ENCODE results near the gene ATG4D.
A peak's percentile ranks its signal among the peaks of the same experiment; 100 is the strongest.

ATG4D gene

DNA sequence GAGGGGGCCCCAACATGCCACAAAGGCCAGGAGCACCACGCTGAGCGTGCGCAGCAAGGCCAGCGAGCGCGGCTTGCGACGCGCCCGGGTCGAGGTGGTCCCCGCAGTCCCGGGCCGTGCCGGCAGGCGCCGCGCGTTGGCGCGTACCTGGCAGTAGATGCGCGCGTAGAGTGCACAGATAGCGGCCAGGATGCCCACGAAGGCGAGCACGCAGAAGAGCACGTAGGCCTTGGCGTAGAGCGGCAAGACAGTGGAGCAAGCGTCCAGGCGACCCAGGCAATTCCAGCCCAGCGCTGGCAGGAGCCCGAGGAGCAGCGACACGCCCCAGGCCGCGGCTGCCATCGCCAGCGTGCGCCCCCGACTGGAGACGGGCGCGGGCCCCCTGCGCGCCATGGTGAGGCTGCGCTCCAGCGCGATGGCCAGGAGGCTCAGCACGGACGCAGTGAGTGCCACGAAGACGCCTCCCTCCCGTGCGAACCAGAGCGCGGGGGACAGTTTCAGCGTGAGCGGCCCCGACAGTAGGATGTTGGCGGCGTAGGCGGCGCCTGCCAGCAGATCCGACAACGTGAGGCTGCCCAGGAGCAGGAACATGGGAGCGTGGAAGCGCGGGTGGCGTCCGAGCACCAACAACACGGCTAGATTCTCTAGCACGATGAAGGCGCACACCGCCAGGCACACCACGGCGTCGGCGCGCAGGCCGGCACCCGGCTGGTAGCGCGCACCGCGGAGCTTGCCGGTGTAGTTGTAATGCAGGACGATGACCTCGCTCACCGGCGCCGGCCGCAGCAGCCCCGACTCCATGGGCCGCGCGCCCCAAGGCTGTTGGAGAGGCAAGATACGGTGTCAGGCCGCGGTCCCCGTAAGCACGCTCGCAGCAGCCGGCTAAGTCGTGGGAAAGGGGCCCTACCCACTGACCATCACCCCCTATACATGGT lies 29.2 kb upstream of the ATG4D start:
- TF ChIP-seq, protein P1, sequence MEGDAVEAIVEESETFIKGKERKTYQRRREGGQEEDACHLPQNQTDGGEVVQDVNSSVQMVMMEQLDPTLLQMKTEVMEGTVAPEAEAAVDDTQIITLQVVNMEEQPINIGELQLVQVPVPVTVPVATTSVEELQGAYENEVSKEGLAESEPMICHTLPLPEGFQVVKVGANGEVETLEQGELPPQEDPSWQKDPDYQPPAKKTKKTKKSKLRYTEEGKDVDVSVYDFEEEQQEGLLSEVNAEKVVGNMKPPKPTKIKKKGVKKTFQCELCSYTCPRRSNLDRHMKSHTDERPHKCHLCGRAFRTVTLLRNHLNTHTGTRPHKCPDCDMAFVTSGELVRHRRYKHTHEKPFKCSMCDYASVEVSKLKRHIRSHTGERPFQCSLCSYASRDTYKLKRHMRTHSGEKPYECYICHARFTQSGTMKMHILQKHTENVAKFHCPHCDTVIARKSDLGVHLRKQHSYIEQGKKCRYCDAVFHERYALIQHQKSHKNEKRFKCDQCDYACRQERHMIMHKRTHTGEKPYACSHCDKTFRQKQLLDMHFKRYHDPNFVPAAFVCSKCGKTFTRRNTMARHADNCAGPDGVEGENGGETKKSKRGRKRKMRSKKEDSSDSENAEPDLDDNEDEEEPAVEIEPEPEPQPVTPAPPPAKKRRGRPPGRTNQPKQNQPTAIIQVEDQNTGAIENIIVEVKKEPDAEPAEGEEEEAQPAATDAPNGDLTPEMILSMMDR (IDR thresholded peaks at IDR 0.05; ENCODE audit: borderline replicate concordance, insufficient read depth, low read depth, low read length) = peak; percentile 10; the same call in 1 of the 2 replicates

GRCh38 chr19:10516064-10516385 lies 27.7 kb upstream of the ATG4D start:
- TF ChIP-seq, protein P1 (IDR thresholded peaks at IDR 0.05; ENCODE audit: borderline replicate concordance, insufficient read depth, low read depth, low read length) = no peak
- no peak overlapping the region for H3K4me3 ChIP-seq (ENCODE audit: low read depth, low read length)

More for the DNA sequence above, 29.2 kb upstream of the ATG4D start:
- no peak overlapping the region for H3K4me3 ChIP-seq (ENCODE audit: low read depth, low read length)

GRCh38 chr19:10516671-10517286 lies 26.9 kb upstream of the ATG4D start:
- no peak overlapping the region for H3K4me3 ChIP-seq (ENCODE audit: low read depth, low read length)
- TF ChIP-seq, protein P1 (IDR thresholded peaks at IDR 0.05; ENCODE audit: borderline replicate concordance, insufficient read depth, low read depth, low read length) = no peak

DNA sequence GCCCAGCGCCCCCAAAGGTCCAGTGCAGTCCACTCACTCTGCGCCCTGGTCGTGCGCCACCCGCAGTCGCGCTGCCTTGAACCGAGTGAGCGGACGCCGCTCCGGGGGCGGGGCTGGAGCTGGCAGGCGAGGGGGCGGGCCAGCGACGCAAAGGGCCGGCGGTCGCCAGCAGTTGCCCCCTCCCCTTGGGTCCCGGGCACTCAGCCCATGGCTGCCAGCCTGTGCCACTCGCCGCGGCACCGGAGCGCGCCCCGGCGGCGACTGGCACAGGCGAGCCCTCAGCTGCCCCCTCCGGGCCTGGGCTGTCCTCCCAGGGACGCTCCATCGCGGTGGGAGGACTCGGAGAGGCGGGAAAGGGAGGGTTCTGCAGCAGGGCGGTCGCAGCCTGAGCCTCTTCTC lies 26.3 kb upstream of the ATG4D start, which contains the start of gene S1PR5:
S1PR5 (minus strand) TSS at position 87 of the 399 bp plus-strand sequence. CDS start 2,436 bp downstream, outside the sequence.
- TF ChIP-seq, protein P1 (IDR thresholded peaks at IDR 0.05; ENCODE audit: borderline replicate concordance, insufficient read depth, low read depth, low read length) = no peak
- H3K4me3 ChIP-seq (ENCODE audit: low read depth, low read length) = no peak within 1 kb of the TSS

- H3K4me3 ChIP-seq (ENCODE audit: low read depth, low read length) = no peak overlapping the region
- TF ChIP-seq, protein P1 (IDR thresholded peaks at IDR 0.05; ENCODE audit: borderline replicate concordance, insufficient read depth, low read depth, low read length) = no peak
Observed at GRCh38 chr19:10517760-10518443, 25.8 kb upstream of the ATG4D start.

DNA sequence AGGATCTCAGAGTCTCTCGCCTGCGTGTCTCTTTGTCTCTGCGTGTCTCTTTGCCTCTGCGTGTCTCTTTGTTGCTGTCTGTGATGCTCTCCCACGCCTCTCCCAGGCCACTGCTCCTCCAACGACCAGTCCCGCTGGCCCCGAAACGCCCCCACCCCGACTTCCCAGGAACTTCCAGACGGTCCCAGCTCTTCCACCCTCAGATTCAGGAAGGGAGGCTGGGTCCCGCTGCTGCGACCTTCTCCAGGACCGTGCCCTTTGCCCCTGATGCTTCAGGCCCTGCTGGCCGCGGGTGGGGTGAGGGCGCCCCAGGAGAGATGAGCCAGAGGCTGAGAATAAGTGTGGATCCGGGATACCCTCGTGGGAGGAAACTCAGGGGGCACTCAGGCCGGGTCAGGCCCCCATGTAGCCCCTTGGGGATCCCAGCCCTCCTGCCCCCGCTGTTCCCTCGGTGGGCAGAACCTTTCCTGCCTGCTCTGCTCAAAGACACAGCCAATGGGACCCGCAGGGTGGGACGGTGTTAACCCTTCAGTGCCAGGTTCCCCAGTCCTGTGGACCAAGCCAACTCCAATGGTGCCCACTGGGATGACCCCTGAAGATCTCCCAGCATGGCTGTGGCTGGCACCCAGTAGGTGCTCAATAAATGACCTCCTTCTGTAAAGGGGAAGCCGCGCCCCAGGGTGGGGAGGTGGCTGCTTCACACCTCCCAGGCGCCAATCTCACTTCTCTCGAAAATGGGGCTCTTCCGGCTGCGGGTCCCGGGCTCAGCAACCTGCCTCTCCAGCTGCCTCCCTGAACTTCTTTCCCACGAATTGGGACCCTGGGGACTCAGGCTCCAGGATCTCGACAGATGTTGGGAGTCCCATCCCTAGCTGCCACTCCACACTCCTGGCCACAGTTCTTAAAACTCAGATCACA lies 25.0 kb upstream of the ATG4D start:
- TF ChIP-seq, protein P1 (IDR thresholded peaks at IDR 0.05; ENCODE audit: borderline replicate concordance, insufficient read depth, low read depth, low read length) = no peak
- no peak overlapping the region for H3K4me3 ChIP-seq (ENCODE audit: low read depth, low read length)

All from GM12875 (cell line).